Hematopoietic multipotent progenitor cell treated with erythropoietin and hydrocortisone succinate and interleukin-3 and kit ligand, for 4 days (in vitro differentiated cells): ENCODE measurements around the gene LGR4.

Source experiments
- DNase-seq: peaks from one replicate; pipeline ENCODE4 v3.0.0-alpha.2; 2015

Gene LGR4

GRCh38 chr11:27420722-27421572, 51.6 kb downstream of the LGR4 start:
- DNase-seq, result peak; percentile 93

- peak; percentile 48 for DNase-seq
These were observed 52.4 kb downstream of the LGR4 start for GRCh38 chr11:27420217-27420616.

- DNase-seq, result no peak
These were observed 54.2 kb downstream of the LGR4 start for GRCh38 chr11:27418356-27418755.

- DNase-seq, result no peak
These were observed 55.9 kb downstream of the LGR4 start for GRCh38 chr11:27416568-27417176.

- no peak for DNase-seq
These were observed 57.9 kb downstream of the LGR4 start for GRCh38 chr11:27414644-27415043.

GRCh38 chr11:27413218-27413617, 59.4 kb downstream of the LGR4 start:
- no peak for DNase-seq

GRCh38 chr11:27412192-27412691, 60.3 kb downstream of the LGR4 start:
- peak; percentile 37 for DNase-seq

- DNase-seq, result no peak
These were observed 61.3 kb downstream of the LGR4 start for GRCh38 chr11:27411328-27411727.

GRCh38 chr11:27410272-27410671, 62.3 kb downstream of the LGR4 start:
- no peak for DNase-seq

GRCh38 chr11:27409742-27410141, 62.8 kb downstream of the LGR4 start:
- DNase-seq, result no peak

- DNase-seq, result no peak
These were observed 63.5 kb downstream of the LGR4 start for GRCh38 chr11:27409049-27409448.

- no peak for DNase-seq
These were observed 64.3 kb downstream of the LGR4 start for GRCh38 chr11:27408246-27408800.

GRCh38 chr11:27406498-27407354, 65.9 kb downstream of the LGR4 start:
- DNase-seq, result peak; percentile 21

GRCh38 chr11:27405134-27405533, 67.5 kb downstream of the LGR4 start:
- no peak for DNase-seq

- no peak for DNase-seq
These were observed 68.2 kb downstream of the LGR4 start for GRCh38 chr11:27404427-27404826.

GRCh38 chr11:27403195-27403594, 69.4 kb downstream of the LGR4 start:
- DNase-seq, result no peak

- no peak for DNase-seq
These were observed 70.1 kb downstream of the LGR4 start for GRCh38 chr11:27402450-27402849.

- no peak for DNase-seq
These were observed 70.7 kb downstream of the LGR4 start for GRCh38 chr11:27401833-27402316.

- no peak for DNase-seq
These were observed 71.2 kb downstream of the LGR4 start for GRCh38 chr11:27401280-27401832.

GRCh38 chr11:27398400-27398770, 74.2 kb downstream of the LGR4 start:
- DNase-seq, result no peak

- no peak for DNase-seq
These were observed 74.8 kb downstream of the LGR4 start for GRCh38 chr11:27397624-27398399.
